Naive thymus-derived CD4-positive, alpha-beta T cell (primary cell): ENCODE measurements around the gene NEDD9. TPM values are rescaled to one million over a fixed set of nuclear protein-coding genes. Genes with fewer than 3 reads are reported as not detected.

Experiments used
- ATAC-seq: fragments of 150-1000 bp; cut with Tn5 transposase; 2 replicates; pipeline ENCODE4 v1.10.0; 2021; ENCODE audit warnings: mild to moderate bottlenecking, moderate library complexity
- CTCF ChIA-PET: fragments of 350-600 bp; sonication (Branson Sonifier 250); formaldehyde crosslinking; loops from one replicate; lab custom pipeline; 2021; ENCODE audit warnings: antibody characterized with exemption; lab: Charles Lee
- POLR2A ChIA-PET: fragments of 350-600 bp; sonication (Branson Sonifier 250); formaldehyde crosslinking; loops from one replicate; lab custom pipeline; 2021; ENCODE audit warnings: antibody characterized with exemption, inconsistent platforms; lab: Charles Lee
- DNase-seq, 9 donors: peaks; one replicate each; pipeline versions ENCODE4 v3.0.0 to v3.0.0-alpha.2; 2020 to 2022; ENCODE audit warnings: mixed read lengths in 1 of 9
- H3K27ac ChIP-seq: one replicate; pipeline ENCODE4 v1.7.0; 2013; ENCODE audit warnings: mild to moderate bottlenecking, low read depth, low read length, moderate library complexity
- H3K27me3 ChIP-seq, 2 donors: one replicate each; pipeline ENCODE4 v1.7.0; 2013; ENCODE audit warnings: low read length in 2 of 2, mild to moderate bottlenecking in 2 of 2, moderate library complexity in 2 of 2; ENCODE audit not compliant: control insufficient read depth in 2 of 2, insufficient read depth in 2 of 2
- H3K36me3 ChIP-seq, 3 experiments: 1 replicate in 2 of 3; 2 replicates in 1 of 3; pipeline ENCODE4 v1.7.0; 2013; ENCODE audit warnings: low read length in 3 of 3, mild to moderate bottlenecking in 3 of 3, moderate library complexity in 1 of 3; ENCODE audit not compliant: insufficient read depth in 3 of 3, control insufficient read depth in 2 of 3
- H3K4me1 ChIP-seq, 2 donors: one replicate each; pipeline ENCODE4 v1.7.0; 2013; ENCODE audit warnings: low read length in 2 of 2, mild to moderate bottlenecking in 2 of 2, moderate library complexity in 1 of 2; ENCODE audit not compliant: control insufficient read depth in 2 of 2, insufficient read depth in 2 of 2
- H3K4me3 ChIP-seq: 2 replicates; pipeline ENCODE4 v1.7.0; 2013; ENCODE audit warnings: mild to moderate bottlenecking, low read length
- H3K9me3 ChIP-seq, 3 experiments: 1 replicate in 2 of 3; 2 replicates in 1 of 3; pipeline ENCODE4 v1.7.0; 2013; ENCODE audit warnings: low read length in 3 of 3; ENCODE audit not compliant: control insufficient read depth in 2 of 3
- H3K27ac Mint-ChIP-seq, 9 donors: one replicate each; pipeline ENCODE4 v1.8.0; 2020 to 2022; ENCODE audit warnings: mixed read lengths in 9 of 9, mild to moderate bottlenecking in 8 of 9, moderate library complexity in 5 of 9, inconsistent platforms in 2 of 9
- H3K27me3 Mint-ChIP-seq, 5 donors: one replicate each; pipeline ENCODE4 v1.8.0; 2021 to 2022; ENCODE audit warnings: mixed read lengths in 5 of 5, mild to moderate bottlenecking in 1 of 5
- H3K36me3 Mint-ChIP-seq, 5 donors: one replicate each; pipeline ENCODE4 v1.8.0; 2020 to 2022; ENCODE audit warnings: mixed read lengths in 5 of 5, mild to moderate bottlenecking in 3 of 5, inconsistent platforms in 1 of 5
- H3K4me1 Mint-ChIP-seq, 7 donors: one replicate each; pipeline ENCODE4 v1.8.0; 2020 to 2022; ENCODE audit warnings: mixed read lengths in 7 of 7, mild to moderate bottlenecking in 3 of 7, inconsistent platforms in 1 of 7
- H3K4me3 Mint-ChIP-seq, 10 donors: one replicate each; pipeline ENCODE4 v1.8.0; 2020 to 2022; ENCODE audit warnings: mild to moderate bottlenecking in 10 of 10, mixed read lengths in 10 of 10, moderate library complexity in 6 of 10, inconsistent platforms in 2 of 10
- H3K9me3 Mint-ChIP-seq, 11 donors: one replicate each; pipeline ENCODE4 v1.8.0; 2020 to 2022; ENCODE audit warnings: mixed read lengths in 11 of 11, mild to moderate bottlenecking in 4 of 11, inconsistent platforms in 1 of 11, moderate library complexity in 1 of 11
- intact Hi-C, 2 donors: fragments of 100-400 bp; cut with micrococcal nuclease; formaldehyde crosslinking; loops; one replicate each; pipeline ENCODE4 v1.15.1; 2023
- polyA plus RNA-seq, 2 donors: library from polyadenylated mRNA; unstranded; fragments of 300-500 nt; fragmentation: Illumina TruSeq; gene quantifications; one replicate each; pipeline ENCODE4 v1.2.3, GENCODE V29; 2021
- total RNA-seq, 6 experiments: library from RNA in 5 of 6; stranded (reverse) in 5 of 6; gene quantifications; 1 replicate in 5 of 6; 2 replicates in 1 of 6; pipeline ENCODE4 v1.2.3 and lab custom pipeline; 2021 to 2026

The NEDD9 gene
- total and polyA plus RNA-seq, 7 experiments from 2014 or later, result 14.2 to 62.9 (median 35.4) TPM

GRCh38 chr6:11202513-11203305 is 29.8 kb downstream of the NEDD9 start:
- peaks cover 39 to 79% (median 61%) of the 10 kb centered on the region in 7 donors for H3K4me1 Mint-ChIP-seq

GRCh38 chr6:11201772-11202512 is 30.5 kb downstream of the NEDD9 start:
- H3K27me3 Mint-ChIP-seq, result no peaks in the 10 kb centered on the region
- no peaks in the 10 kb centered on the region for H3K27me3 ChIP-seq
- DNase-seq, result no peak
- peaks cover 10 to 69% (median 41%) of the 10 kb centered on the region in 5 donors for H3K36me3 Mint-ChIP-seq
- intact Hi-C loops, result no loop called here
- peaks cover 11 to 44% of the 10 kb centered on the region in 2 donors for H3K4me1 ChIP-seq
- H3K4me3 Mint-ChIP-seq, result peak overlapping the region in 2 of 10 donors; percentile 23 to 46
- ATAC-seq, result no peak
- ChIA-PET CTCF (interaction anchor here (0.6 to 0.7 kb wide), 2 partner anchors 56 to 296 kb away, joined by 3 read pairs; no protein-coding TSS in a partner anchor), POLR2A (no interaction called here)
- H3K27ac ChIP-seq, result no peak overlapping the region
- no peaks in the 10 kb centered on the region for H3K9me3 ChIP-seq
- H3K36me3 ChIP-seq, result no peaks in the 10 kb centered on the region
- H3K4me3 ChIP-seq, result no peak overlapping the region
- peaks cover 39 to 79% (median 67%) of the 10 kb centered on the region in 7 donors for H3K4me1 Mint-ChIP-seq
- peak overlapping the region in 3 of 9 donors; percentile 18 to 98 (median 45) for H3K27ac Mint-ChIP-seq
- peaks cover 0 to 4% (median 0%) of the 10 kb centered on the region in 11 donors for H3K9me3 Mint-ChIP-seq

More at GRCh38 chr6:11202513-11203305, 29.8 kb downstream of the NEDD9 start:
- Histone ChIP-seq H3K4me3 (no peak overlapping the region), H3K27ac (no peak overlapping the region), H3K36me3 (no peaks in the 10 kb centered on the region), H3K4me1 (peaks cover 11 to 44% of the 10 kb centered on the region in 2 donors), H3K27me3 (no peaks in the 10 kb centered on the region), H3K9me3 (no peaks in the 10 kb centered on the region)
- POLR2A ChIA-PET, result no interaction called here
- Mint-ChIP-seq H3K27me3 (no peaks in the 10 kb centered on the region), H3K36me3 (peaks cover 10 to 69% (median 46%) of the 10 kb centered on the region in 5 donors), H3K9me3 (no peaks in the 10 kb centered on the region), H3K27ac (peak overlapping the region in 6 of 9 donors; percentile 18 to 98 (median 72)), H3K4me3 (peak overlapping the region in 4 of 10 donors; percentile 1 to 83 (median 65))
- DNase-seq (peak in 2 of 9 donors; percentile 11 to 39), ATAC-seq (peak; percentile 42)
- CTCF ChIA-PET, result interaction anchor here (0.6 to 0.7 kb wide), 2 partner anchors 57 to 296 kb away, joined by 3 read pairs; no protein-coding TSS in a partner anchor
- intact Hi-C loops, result no loop called here

GRCh38 chr6:11201015-11201414 is 31.5 kb downstream of the NEDD9 start:
- no peaks in the 10 kb centered on the region for H3K9me3 ChIP-seq
- no peaks in the 10 kb centered on the region for H3K27me3 ChIP-seq
- CTCF ChIA-PET, result interaction anchor here (0.5 kb wide), 1 partner anchor 295 kb away, joined by 3 read pairs; no protein-coding TSS in a partner anchor
- H3K4me3 ChIP-seq, result no peak overlapping the region
- H3K9me3 Mint-ChIP-seq, result peaks cover 0 to 5% (median 0%) of the 10 kb centered on the region in 11 donors
- peaks cover 38 to 81% (median 67%) of the 10 kb centered on the region in 7 donors for H3K4me1 Mint-ChIP-seq
- no peak for ATAC-seq
- H3K27ac Mint-ChIP-seq, result peak overlapping the region in 3 of 9 donors; percentile 18 to 90 (median 72)
- POLR2A ChIA-PET, result no interaction called here
- no peak overlapping the region for H3K27ac ChIP-seq
- no peaks in the 10 kb centered on the region for H3K27me3 Mint-ChIP-seq
- peaks cover 11 to 44% of the 10 kb centered on the region in 2 donors for H3K4me1 ChIP-seq
- DNase-seq, result no peak
- H3K36me3 Mint-ChIP-seq, result peaks cover 10 to 68% (median 37%) of the 10 kb centered on the region in 5 donors
- intact Hi-C loops, result no loop called here
- H3K4me3 Mint-ChIP-seq, result no peak overlapping the region
- no peaks in the 10 kb centered on the region for H3K36me3 ChIP-seq

- CTCF ChIA-PET, result interaction anchor here (0.5 kb wide), 1 partner anchor 295 kb away, joined by 3 read pairs; no protein-coding TSS in a partner anchor
- Histone ChIP-seq H3K4me3 (no peak overlapping the region), H3K9me3 (no peaks in the 10 kb centered on the region), H3K4me1 (peaks cover 11 to 44% of the 10 kb centered on the region in 2 donors), H3K36me3 (no peaks in the 10 kb centered on the region), H3K27me3 (no peaks in the 10 kb centered on the region), H3K27ac (no peak overlapping the region)
- ATAC-seq (no peak), DNase-seq (no peak)
- intact Hi-C loops, result no loop called here
- Mint-ChIP-seq H3K27ac (peak overlapping the region in 5 of 9 donors; percentile 8 to 90 (median 72)), H3K27me3 (no peaks in the 10 kb centered on the region), H3K4me1 (peaks cover 38 to 81% (median 67%) of the 10 kb centered on the region in 7 donors), H3K4me3 (peak overlapping the region in 3 of 10 donors; percentile 3 to 58 (median 20)), H3K9me3 (peaks cover 0 to 5% (median 0%) of the 10 kb centered on the region in 11 donors), H3K36me3 (peaks cover 10 to 66% (median 37%) of the 10 kb centered on the region in 5 donors)
- POLR2A ChIA-PET, result no interaction called here
These were observed 32.1 kb downstream of the NEDD9 start for GRCh38 chr6:11200356-11200755.

GRCh38 chr6:11198663-11199603 is 33.5 kb downstream of the NEDD9 start:
- peaks cover 11 to 44% of the 10 kb centered on the region in 2 donors for H3K4me1 ChIP-seq
- H3K9me3 Mint-ChIP-seq, result peaks cover 0 to 5% (median 0%) of the 10 kb centered on the region in 11 donors
- ChIA-PET POLR2A (interaction anchor here (1.0 to 1.4 kb wide), 2 partner anchors 39 to 87 kb away, joined by 3 to 4 read pairs; partner anchors contain the start of gene ERVFRD-1), CTCF (interaction anchor here (1.3 kb wide), 1 partner anchor 298 kb away, joined by 4 read pairs; no protein-coding TSS in a partner anchor)
- H3K27me3 ChIP-seq, result no peaks in the 10 kb centered on the region
- ATAC-seq (peak; percentile 77), DNase-seq (peak in 8 of 9 donors; percentile 23 to 73 (median 58))
- intact Hi-C loops, result loop anchor here (1.0 to 2.0 kb wide), 5 partner anchors 25 to 184 kb away; partner anchors contain the start of gene NEDD9 (in 2 of the 2)
- H3K27me3 Mint-ChIP-seq, result no peaks in the 10 kb centered on the region
- H3K36me3 Mint-ChIP-seq, result peaks cover 10 to 69% (median 34%) of the 10 kb centered on the region in 5 donors
- peaks cover 36 to 81% (median 62%) of the 10 kb centered on the region in 7 donors for H3K4me1 Mint-ChIP-seq
- H3K4me3 ChIP-seq, result no peak overlapping the region
- H3K27ac Mint-ChIP-seq, result peak overlapping the region; percentile 57 to 90 (median 73)
- no peaks in the 10 kb centered on the region for H3K9me3 ChIP-seq
- H3K4me3 Mint-ChIP-seq, result peak overlapping the region; percentile 19 to 61 (median 52)
- H3K27ac ChIP-seq, result peak overlapping the region; percentile 6
- no peaks in the 10 kb centered on the region for H3K36me3 ChIP-seq
